ENCODE data around the gene CAMKMT. TPM values are rescaled to one million over a fixed set of nuclear protein-coding genes. Genes with fewer than 3 reads are reported as not detected.

Gene CAMKMT
- total RNA-seq, 3 donors from 2014 or later (not counting 1 experiment from before 2014, with no cell fraction given), result 18.1 to 25.0 (median 20.6) TPM

- Mint-ChIP-seq H3K4me1 (peaks cover 4 to 5% of the 10 kb centered on the region in 2 donors), H3K9me3 (no peaks in the 10 kb centered on the region), H3K27ac (no peak overlapping the region), H3K4me3 (no peak overlapping the region), H3K27me3 (ENCODE audit: low read depth in 2 of 2) (no peaks in the 10 kb centered on the region), H3K36me3 (peaks cover 7% of the 10 kb centered on the region)
- no peak for ATAC-seq
- no peak for TF ChIP-seq CTCF (IDR thresholded peaks at IDR 0.05)
- DNase-seq, result no peak
- Histone ChIP-seq H3K4me1 (ENCODE audit: control insufficient read depth, insufficient read depth, low read length) (no peaks in the 10 kb centered on the region), H3K27me3 (ENCODE audit: control insufficient read depth, insufficient read depth, low read length) (no peaks in the 10 kb centered on the region), H3K4me3 (ENCODE audit: low read length) (no peak overlapping the region), H3K36me3 (ENCODE audit: control insufficient read depth, insufficient read depth, low read length) (no peaks in the 10 kb centered on the region), H3K9me3 (ENCODE audit: control insufficient read depth, insufficient read depth, low read length) (no peaks in the 10 kb centered on the region), H3K27ac (ENCODE audit: low read length) (no peak overlapping the region)
- intact Hi-C loops (cut with micrococcal nuclease), result no loop called here
- WGBS (ENCODE audit: insufficient coverage), result 95% methylated on average over 2 of the region's 2 CpGs
These were observed 83.1 kb downstream of the CAMKMT start for GRCh38 chr2:44444881-44445280.

DNA sequence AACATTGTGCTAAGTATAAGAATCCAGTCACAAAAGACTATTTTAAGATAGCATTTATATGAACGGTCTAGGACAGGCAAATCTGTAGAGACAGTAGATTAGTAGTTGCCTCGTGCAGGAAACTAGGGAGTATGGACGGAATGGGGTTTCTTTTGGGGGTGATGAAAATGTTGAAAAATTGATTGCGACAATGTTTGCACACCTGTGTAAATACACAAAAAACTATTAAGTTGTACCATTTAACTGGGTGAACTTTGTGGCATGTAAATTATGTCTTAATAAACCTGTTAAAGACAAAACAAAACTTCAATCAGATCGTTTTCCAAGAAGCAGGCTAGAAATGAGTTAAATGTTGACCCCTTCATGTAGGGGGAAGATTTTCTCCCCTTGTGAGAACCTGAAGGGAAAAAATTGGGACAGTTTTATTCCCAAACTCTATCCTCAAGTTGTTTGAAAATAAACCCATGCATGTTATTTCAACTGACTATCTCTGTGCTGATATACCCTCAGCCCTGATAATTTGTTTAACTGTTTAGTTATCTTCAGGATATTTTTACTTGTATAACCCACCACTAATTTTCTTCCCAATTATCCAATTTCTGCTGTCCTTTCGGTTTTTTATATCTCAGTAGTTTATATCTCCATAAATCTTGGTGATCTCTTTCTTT lies 87.2 kb downstream of the CAMKMT start:
- intact Hi-C loops (cut with micrococcal nuclease), result no loop called here
- TF ChIP-seq CTCF (IDR thresholded peaks at IDR 0.05), result no peak
- H3K27me3 Mint-ChIP-seq (ENCODE audit: low read depth in 2 of 2), result no peaks in the 10 kb centered on the region
- no peak overlapping the region for H3K27ac ChIP-seq (ENCODE audit: low read length)
- no peak for ATAC-seq
- H3K9me3 ChIP-seq (ENCODE audit: control insufficient read depth, insufficient read depth, low read length), result no peaks in the 10 kb centered on the region
- WGBS (ENCODE audit: insufficient coverage), result 93% methylated on average over 6 of the region's 6 CpGs
- no peaks in the 10 kb centered on the region for H3K9me3 Mint-ChIP-seq
- no peaks in the 10 kb centered on the region for H3K27me3 ChIP-seq (ENCODE audit: control insufficient read depth, insufficient read depth, low read length)
- H3K4me1 ChIP-seq (ENCODE audit: control insufficient read depth, insufficient read depth, low read length), result no peaks in the 10 kb centered on the region
- no peak overlapping the region for H3K4me3 ChIP-seq (ENCODE audit: low read length)
- DNase-seq, result no peak
- peaks cover 7% of the 10 kb centered on the region for H3K36me3 Mint-ChIP-seq
- no peak overlapping the region for H3K27ac Mint-ChIP-seq
- H3K4me1 Mint-ChIP-seq, result peaks cover 4 to 5% of the 10 kb centered on the region in 2 donors
- no peaks in the 10 kb centered on the region for H3K36me3 ChIP-seq (ENCODE audit: control insufficient read depth, insufficient read depth, low read length)
- no peak overlapping the region for H3K4me3 Mint-ChIP-seq

GRCh38 chr2:44450082-44450481 lies 88.3 kb downstream of the CAMKMT start:
- H3K4me3 Mint-ChIP-seq, result no peak overlapping the region
- Histone ChIP-seq H3K4me1 (ENCODE audit: control insufficient read depth, insufficient read depth, low read length) (no peaks in the 10 kb centered on the region), H3K4me3 (ENCODE audit: low read length) (no peak overlapping the region), H3K9me3 (ENCODE audit: control insufficient read depth, insufficient read depth, low read length) (no peaks in the 10 kb centered on the region), H3K36me3 (ENCODE audit: control insufficient read depth, insufficient read depth, low read length) (no peaks in the 10 kb centered on the region), H3K27me3 (ENCODE audit: control insufficient read depth, insufficient read depth, low read length) (no peaks in the 10 kb centered on the region), H3K27ac (ENCODE audit: low read length) (no peak overlapping the region)
- peaks cover 7% of the 10 kb centered on the region for H3K36me3 Mint-ChIP-seq
- H3K27ac Mint-ChIP-seq, result no peak overlapping the region
- intact Hi-C loops (cut with micrococcal nuclease), result no loop called here
- ATAC-seq (no peak), DNase-seq (no peak)
- no peaks in the 10 kb centered on the region for H3K9me3 Mint-ChIP-seq
- H3K27me3 Mint-ChIP-seq (ENCODE audit: low read depth in 2 of 2), result no peaks in the 10 kb centered on the region
- WGBS (ENCODE audit: insufficient coverage), result 100% methylated on average over 2 of the region's 3 CpGs
- TF ChIP-seq CTCF (IDR thresholded peaks at IDR 0.05), result no peak
- peaks cover 4 to 5% of the 10 kb centered on the region in 2 donors for H3K4me1 Mint-ChIP-seq

DNA sequence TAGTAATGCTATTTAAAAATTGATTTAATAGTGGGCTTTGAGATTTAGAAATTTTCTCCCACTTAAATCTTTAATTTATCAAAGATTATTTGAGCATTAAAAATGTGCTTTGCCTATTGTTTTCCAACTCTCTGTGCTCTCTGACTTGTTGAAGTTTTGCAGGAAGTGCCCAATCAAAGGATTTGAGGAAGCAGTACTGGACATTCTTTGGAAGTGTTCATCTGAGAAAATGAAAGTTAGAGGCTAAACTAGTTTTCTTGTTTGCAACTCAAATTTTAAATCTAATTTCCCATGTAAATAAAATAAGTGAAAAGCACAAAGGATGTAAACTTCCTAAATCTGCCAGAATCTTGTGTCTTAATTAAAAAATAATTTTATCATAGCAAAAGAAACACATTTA lies 89.1 kb downstream of the CAMKMT start:
- no peak overlapping the region for H3K4me3 Mint-ChIP-seq
- H3K9me3 Mint-ChIP-seq, result no peaks in the 10 kb centered on the region
- H3K36me3 Mint-ChIP-seq, result peaks cover 2% of the 10 kb centered on the region
- peaks cover under 1 to 5% of the 10 kb centered on the region in 2 donors for H3K4me1 Mint-ChIP-seq
- no peak overlapping the region for H3K27ac ChIP-seq (ENCODE audit: low read length)
- no peaks in the 10 kb centered on the region for H3K27me3 ChIP-seq (ENCODE audit: control insufficient read depth, insufficient read depth, low read length)
- H3K9me3 ChIP-seq (ENCODE audit: control insufficient read depth, insufficient read depth, low read length), result no peaks in the 10 kb centered on the region
- H3K27ac Mint-ChIP-seq, result no peak overlapping the region
- H3K27me3 Mint-ChIP-seq (ENCODE audit: low read depth in 2 of 2), result no peaks in the 10 kb centered on the region
- no peak for DNase-seq
- H3K4me1 ChIP-seq (ENCODE audit: control insufficient read depth, insufficient read depth, low read length), result no peaks in the 10 kb centered on the region
- TF ChIP-seq CTCF (IDR thresholded peaks at IDR 0.05), result no peak
- intact Hi-C loops (cut with micrococcal nuclease), result no loop called here
- H3K4me3 ChIP-seq (ENCODE audit: low read length), result no peak overlapping the region
- ATAC-seq, result no peak
- no peaks in the 10 kb centered on the region for H3K36me3 ChIP-seq (ENCODE audit: control insufficient read depth, insufficient read depth, low read length)
